Activated naive CD8-positive, alpha-beta T cell treated with anti-CD3 and anti-CD28 coated beads for 36 hours (primary cell): ENCODE measurements around the gene RNASEH1. TPM values are rescaled to one million over a fixed set of nuclear protein-coding genes. Genes with fewer than 3 reads are reported as not detected.
"Not testable (repeated sequence)": the region's sequence is repeated elsewhere in the genome, so short reads cannot be mapped to it uniquely, and the experiment has no call there.

ENCODE experiments used
- DNase-seq: peaks from one replicate; pipeline ENCODE4 v3.0.0; 2021
- H3K27ac Mint-ChIP-seq: one replicate; pipeline ENCODE4 v1.8.0; 2022; ENCODE audit warnings: mild to moderate bottlenecking, moderate library complexity, mixed read lengths
- H3K27me3 Mint-ChIP-seq: one replicate; pipeline ENCODE4 v1.8.0; 2022; ENCODE audit warnings: mild to moderate bottlenecking, mixed read lengths
- H3K36me3 Mint-ChIP-seq: one replicate; pipeline ENCODE4 v1.8.0; 2021; ENCODE audit warnings: mild to moderate bottlenecking, mixed read lengths
- H3K4me1 Mint-ChIP-seq: one replicate; pipeline ENCODE4 v1.8.0; 2021; ENCODE audit warnings: mixed read lengths
- H3K4me3 Mint-ChIP-seq: one replicate; pipeline ENCODE4 v1.8.0; 2022; ENCODE audit warnings: mild to moderate bottlenecking, moderate library complexity, mixed read lengths
- H3K9me3 Mint-ChIP-seq: one replicate; pipeline ENCODE4 v1.8.0; 2022; ENCODE audit warnings: mixed read lengths
- total RNA-seq, 2 experiments: library from RNA; stranded (reverse); gene quantifications; one replicate each; pipeline ENCODE4 v1.2.3, GENCODE V29; 2021

The RNASEH1 gene
- total RNA-seq, 2 experiments from 2014 or later = 39.4 to 39.8 TPM

DNA sequence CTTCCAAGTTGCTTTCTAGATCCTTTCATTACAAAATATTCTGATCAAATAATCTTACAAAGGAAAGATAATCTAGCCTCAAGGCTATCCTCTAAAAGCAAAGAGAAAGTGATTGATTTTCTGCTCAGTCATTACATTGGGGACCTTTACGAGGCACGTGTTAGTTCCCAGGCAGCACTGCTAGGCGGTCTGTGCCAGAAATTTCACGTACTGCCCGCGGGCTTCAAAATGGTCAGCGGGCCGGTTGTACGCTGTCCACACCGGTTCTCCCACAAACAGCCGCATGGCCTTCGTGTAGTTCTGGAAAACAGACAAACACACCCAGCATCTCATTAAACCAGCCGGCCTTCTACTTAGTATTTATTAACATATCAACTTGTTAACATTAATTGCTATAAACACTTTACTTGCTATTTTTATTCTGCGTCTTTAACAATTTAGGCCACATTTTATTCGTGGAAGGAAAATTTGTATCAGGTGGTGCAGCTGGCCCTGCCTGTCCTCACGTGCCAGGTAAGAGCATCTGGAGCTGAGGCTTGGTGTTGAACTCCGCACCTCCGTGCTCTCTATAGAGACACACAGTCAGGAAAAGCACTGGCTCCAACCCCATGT, 59.2 kb downstream of the RNASEH1 start:
- Mint-ChIP-seq H3K9me3 (no peaks in the 10 kb centered on the region), H3K4me3 (no peak overlapping the region), H3K4me1 (no peaks in the 10 kb centered on the region), H3K27ac (no peak overlapping the region), H3K36me3 (peaks cover 18% of the 10 kb centered on the region), H3K27me3 (no peaks in the 10 kb centered on the region)
- DNase-seq = no peak

- peaks cover 11% of the 10 kb centered on the region for H3K36me3 Mint-ChIP-seq
- not testable (repeated sequence) for H3K27ac Mint-ChIP-seq, H3K9me3 Mint-ChIP-seq, H3K27me3 Mint-ChIP-seq, DNase-seq, H3K4me3 Mint-ChIP-seq, H3K4me1 Mint-ChIP-seq
Measured at GRCh38 chr2:3496708-3497080, 61.4 kb downstream of the RNASEH1 start.

Other genes with a start within 250 kb of the RNASEH1 start
- gene EIPR1, start 180.5 kb downstream of the RNASEH1 start, total RNA-seq = 10 to 100 TPM; 38.3 to 43.1 TPM
- 10 to 100 TPM; 58.7 to 64.6 TPM for gene TRAPPC12, start 178.6 kb downstream of the RNASEH1 start, total RNA-seq
- gene ADI1, start 38.8 kb downstream of the RNASEH1 start, total RNA-seq = 10 to 100 TPM; 22.8 to 23.7 TPM
- 1,000 to 10,000 TPM; 1,614 to 1,631 TPM for gene RPS7, start 16.9 kb upstream of the RNASEH1 start, total RNA-seq
- under 1 TPM; 0.52 to 0.86 TPM for gene COLEC11, start 36.8 kb upstream of the RNASEH1 start, total RNA-seq
- not detected for gene ALLC, start 99.9 kb upstream of the RNASEH1 start, total RNA-seq
- not detected for gene DCDC2C, start 145.2 kb upstream of the RNASEH1 start, total RNA-seq